B cell (primary cell): Measurements from ENCODE around the gene RRN3. TPM values are rescaled to one million over a fixed set of nuclear protein-coding genes. Genes with fewer than 3 reads are reported as not detected.
"Not testable (repeated sequence)": the region's sequence is repeated elsewhere in the genome, so short reads cannot be mapped to it uniquely, and the experiment has no call there.

Experiments used
- ATAC-seq: fragments of 200-7000 bp; cut with Tn5 transposase; one replicate; pipeline ENCODE4 v1.10.0; 2021; ENCODE audit warnings: low read depth, mild to moderate bottlenecking, moderate number of reproducible peaks, moderate library complexity
- CTCF ChIA-PET: fragments of 350-600 bp; sonication (Branson Sonifier 250); formaldehyde crosslinking; loops from one replicate; lab custom pipeline; 2021; ENCODE audit warnings: antibody characterized with exemption, inconsistent platforms; lab: Charles Lee
- POLR2A ChIA-PET: fragments of 350-600 bp; sonication (Branson Sonifier 250); formaldehyde crosslinking; loops from one replicate; lab custom pipeline; 2021; ENCODE audit warnings: antibody characterized with exemption; lab: Charles Lee
- DNase-seq: peaks from one replicate; pipeline ENCODE4 v3.0.0; 2013
- H2AFZ ChIP-seq: 2 replicates; pipeline ENCODE4 v1.6.1; 2012; ENCODE audit warnings: mild to moderate bottlenecking, low read depth, low read length; ENCODE audit not compliant: insufficient read depth, poor library complexity, severe bottlenecking
- H3K27ac ChIP-seq, 2 donors: 1 replicate in 1 of 2; 2 replicates in 1 of 2; pipeline ENCODE4 v1.5.1; 2012 to 2013; ENCODE audit warnings: low read length in 2 of 2, mild to moderate bottlenecking in 2 of 2, moderate library complexity in 1 of 2
- H3K27me3 ChIP-seq, 4 experiments: fragments of 200-600 bp in 1 of 4; sonication (generic) in 1 of 4; replicated peaks in 1 of 4; 1 replicate in 2 of 4; 2 replicates in 2 of 4; pipeline versions ENCODE4 v1.6.1 to v1.7.0; 2013 to 2016; ENCODE audit warnings: low read length in 3 of 4, mild to moderate bottlenecking in 2 of 4, mixed read lengths in 1 of 4, moderate library complexity in 1 of 4; ENCODE audit not compliant: insufficient read depth in 4 of 4, control insufficient read depth in 3 of 4; ENCODE audit errors: control extremely low read depth in 1 of 4
- H3K36me3 ChIP-seq, 2 experiments: replicated peaks in 1 of 2; 1 replicate in 1 of 2; 2 replicates in 1 of 2; pipeline versions ENCODE4 v1.6.1 to v1.7.1; 2013; ENCODE audit warnings: low read length in 1 of 2; ENCODE audit not compliant: insufficient read depth in 2 of 2, control insufficient read depth in 1 of 2; ENCODE audit errors: control extremely low read depth in 1 of 2, extremely low read depth in 1 of 2
- H3K4me1 ChIP-seq, 2 donors: fragments of 200-600 bp in 1 of 2; sonication (generic) in 1 of 2; 1 replicate in 1 of 2; 2 replicates in 1 of 2; pipeline versions ENCODE4 v1.5.1 to v1.6.1; 2013 to 2017; ENCODE audit warnings: low read length in 2 of 2; ENCODE audit not compliant: control insufficient read depth in 2 of 2, insufficient read depth in 2 of 2
- H3K4me2 ChIP-seq: replicated peaks from 2 replicates; pipeline ENCODE3; 2012; ENCODE audit warnings: mild to moderate bottlenecking, low read depth, low read length; ENCODE audit not compliant: poor library complexity, severe bottlenecking
- H3K4me3 ChIP-seq, 5 experiments: fragments of 200-600 bp in 1 of 5; sonication (generic) in 1 of 5; 1 replicate in 3 of 5; 2 replicates in 2 of 5; pipeline versions ENCODE4 v1.5.1 to v1.7.0; 2011 to 2016; ENCODE audit warnings: low read length in 4 of 5, mild to moderate bottlenecking in 4 of 5, low read depth in 2 of 5, control low read depth in 1 of 5, moderate library complexity in 1 of 5; ENCODE audit not compliant: insufficient read depth in 1 of 5; ENCODE audit errors: control extremely low read depth in 1 of 5, extremely low read depth in 1 of 5
- H3K79me2 ChIP-seq: fragments of 200-600 bp; sonication (generic); one replicate; pipeline ENCODE4 v1.6.0; 2016; ENCODE audit warnings: low read length; ENCODE audit not compliant: control insufficient read depth, insufficient read depth
- H3K9ac ChIP-seq: fragments of 200-600 bp; sonication (generic); 2 replicates; pipeline ENCODE4 v1.6.1; 2017; ENCODE audit warnings: mild to moderate bottlenecking, low read length, moderate library complexity
- H3K9me3 ChIP-seq, 3 donors: one replicate each; pipeline versions ENCODE4 v1.6.1 to v1.7.1; 2013; ENCODE audit warnings: low read length in 2 of 3; ENCODE audit not compliant: control insufficient read depth in 2 of 3, insufficient read depth in 1 of 3; ENCODE audit errors: control extremely low read depth in 1 of 3
- H4K20me1 ChIP-seq: 2 replicates; pipeline ENCODE4 v1.6.0; 2012; ENCODE audit warnings: mild to moderate bottlenecking, low read length; ENCODE audit not compliant: insufficient read depth, control insufficient read depth, poor library complexity, severe bottlenecking
- H3K27ac Mint-ChIP-seq: one replicate; pipeline ENCODE4 v1.8.0; 2021; ENCODE audit warnings: mixed read lengths
- H3K27me3 Mint-ChIP-seq: one replicate; pipeline ENCODE4 v1.8.0; 2021; ENCODE audit warnings: mixed read lengths
- H3K4me1 Mint-ChIP-seq: one replicate; pipeline ENCODE4 v1.8.0; 2021; ENCODE audit warnings: mixed read lengths
- H3K4me3 Mint-ChIP-seq: one replicate; pipeline ENCODE4 v1.8.0; 2021; ENCODE audit warnings: mixed read lengths
- H3K9me3 Mint-ChIP-seq: one replicate; pipeline ENCODE4 v1.8.0; 2022; ENCODE audit warnings: mixed read lengths; ENCODE audit not compliant: insufficient read depth
- WGBS: methylation state at CpG from one replicate; pipeline ENCODE4 v1.1.5; 2013; ENCODE audit warnings: missing lambda C conversion rate; ENCODE audit not compliant: insufficient coverage; 5-methylcytosine and 5-hydroxymethylcytosine counted together
- intact Hi-C: fragments of 100-400 bp; cut with micrococcal nuclease; formaldehyde crosslinking; loops from one replicate; pipeline ENCODE4 v1.10.0; 2022
- polyA plus RNA-seq: library from polyadenylated mRNA; depleted of rRNA; stranded (reverse); fragments of >200 nt; gene quantifications from 2 replicates; pipeline ENCODE4 v1.2.3, GENCODE V29; 2012
- total RNA-seq, 2 donors: library from RNA; stranded (reverse); fragments of 120-200 nt in 1 of 2; gene quantifications; 1 replicate in 1 of 2; 2 replicates in 1 of 2; pipeline versions ENCODE4 v1.2.3 to v1.2.4, GENCODE V29; 2013 to 2022

Gene RRN3
- total and polyA plus RNA-seq, 2 donors (not counting 1 experiment from before 2014, with no cell fraction given): 11.7 to 34.6 TPM

DNA sequence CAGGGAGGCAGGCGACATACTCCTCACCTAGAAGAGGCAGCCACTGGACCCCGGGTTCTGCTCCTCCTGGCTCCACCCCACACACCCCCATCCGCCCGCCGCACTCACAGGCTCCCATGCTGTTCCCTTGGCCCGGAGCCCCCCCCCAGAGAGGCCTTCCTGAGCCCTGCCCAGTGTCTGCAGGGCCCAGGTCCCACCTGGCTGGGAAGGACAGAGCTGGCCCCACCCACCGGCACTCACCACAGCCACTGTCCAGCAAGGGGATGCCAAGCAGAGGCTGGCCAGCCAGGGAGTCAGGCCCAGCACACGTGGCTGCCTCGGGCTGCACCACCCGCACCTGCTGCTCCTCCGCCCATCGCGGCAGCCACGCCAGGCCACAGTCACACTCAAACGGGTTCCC is 43.4 kb upstream of the RRN3 start:
- H2AFZ ChIP-seq, H3K4me1 Mint-ChIP-seq, intact Hi-C loops, H3K27ac Mint-ChIP-seq, H3K9ac ChIP-seq, H3K27me3 Mint-ChIP-seq, H3K36me3 ChIP-seq, H3K4me2 ChIP-seq, H3K79me2 ChIP-seq, H3K4me3 Mint-ChIP-seq, POLR2A ChIA-PET, H3K4me1 ChIP-seq, H3K27ac ChIP-seq, DNase-seq, H3K4me3 ChIP-seq, H3K9me3 Mint-ChIP-seq, CTCF ChIA-PET, ATAC-seq, H3K27me3 ChIP-seq, H3K9me3 ChIP-seq, H4K20me1 ChIP-seq: not testable (repeated sequence)
- WGBS: 87% methylated on average over 3 of the region's 15 CpGs

DNA sequence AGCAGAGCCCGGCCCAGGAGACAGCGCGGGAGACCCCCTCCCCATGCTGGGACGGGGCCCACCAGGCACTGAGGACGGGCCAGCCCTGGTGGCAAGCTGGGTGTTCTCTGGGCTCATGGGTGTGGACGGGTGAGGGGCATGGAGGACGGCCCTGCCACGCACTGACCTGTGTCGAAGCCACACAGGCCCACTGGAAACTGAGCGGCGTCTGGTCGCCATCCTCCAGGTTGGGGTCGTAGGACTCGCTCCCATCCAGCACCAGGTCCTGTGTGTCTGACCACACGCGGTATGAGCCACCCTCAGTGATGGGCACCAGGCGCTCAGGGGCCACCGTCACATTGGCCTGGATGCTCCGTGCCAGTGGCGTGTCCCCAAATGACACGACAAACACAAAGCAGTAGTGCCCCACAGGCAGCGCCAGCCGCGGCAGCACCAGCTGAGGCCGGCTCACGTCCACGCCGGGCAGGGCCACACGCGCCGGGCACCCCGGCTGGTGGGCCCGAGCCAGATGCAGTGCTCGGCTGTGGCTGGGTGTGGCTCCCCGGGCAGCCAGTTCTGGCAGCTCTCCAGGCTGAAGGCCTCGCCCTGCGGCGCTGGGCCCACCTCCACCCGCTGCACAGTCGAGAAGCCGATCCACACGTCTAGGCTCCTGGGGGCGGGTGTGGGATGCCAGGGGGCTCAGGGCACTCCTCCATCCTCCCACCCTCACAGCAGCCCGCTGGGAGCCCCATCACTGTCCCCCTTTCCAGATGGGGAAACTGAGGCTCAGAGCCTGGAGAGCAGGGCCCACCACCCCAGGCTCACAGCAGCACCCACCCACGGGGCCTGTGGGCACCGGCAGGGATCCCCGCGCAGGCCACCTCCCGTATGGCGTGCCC is 41.6 kb upstream of the RRN3 start:
- H3K4me3 ChIP-seq, H3K4me1 Mint-ChIP-seq, H3K27me3 Mint-ChIP-seq, H4K20me1 ChIP-seq, H3K9me3 Mint-ChIP-seq, ATAC-seq, H2AFZ ChIP-seq, POLR2A ChIA-PET, H3K9ac ChIP-seq, DNase-seq, H3K4me3 Mint-ChIP-seq, H3K79me2 ChIP-seq, H3K27ac Mint-ChIP-seq, H3K9me3 ChIP-seq, H3K27ac ChIP-seq, H3K4me1 ChIP-seq, H3K4me2 ChIP-seq, CTCF ChIA-PET, intact Hi-C loops, H3K36me3 ChIP-seq, H3K27me3 ChIP-seq: not testable (repeated sequence)
- WGBS: 96% methylated on average over 24 of the region's 50 CpGs

DNA sequence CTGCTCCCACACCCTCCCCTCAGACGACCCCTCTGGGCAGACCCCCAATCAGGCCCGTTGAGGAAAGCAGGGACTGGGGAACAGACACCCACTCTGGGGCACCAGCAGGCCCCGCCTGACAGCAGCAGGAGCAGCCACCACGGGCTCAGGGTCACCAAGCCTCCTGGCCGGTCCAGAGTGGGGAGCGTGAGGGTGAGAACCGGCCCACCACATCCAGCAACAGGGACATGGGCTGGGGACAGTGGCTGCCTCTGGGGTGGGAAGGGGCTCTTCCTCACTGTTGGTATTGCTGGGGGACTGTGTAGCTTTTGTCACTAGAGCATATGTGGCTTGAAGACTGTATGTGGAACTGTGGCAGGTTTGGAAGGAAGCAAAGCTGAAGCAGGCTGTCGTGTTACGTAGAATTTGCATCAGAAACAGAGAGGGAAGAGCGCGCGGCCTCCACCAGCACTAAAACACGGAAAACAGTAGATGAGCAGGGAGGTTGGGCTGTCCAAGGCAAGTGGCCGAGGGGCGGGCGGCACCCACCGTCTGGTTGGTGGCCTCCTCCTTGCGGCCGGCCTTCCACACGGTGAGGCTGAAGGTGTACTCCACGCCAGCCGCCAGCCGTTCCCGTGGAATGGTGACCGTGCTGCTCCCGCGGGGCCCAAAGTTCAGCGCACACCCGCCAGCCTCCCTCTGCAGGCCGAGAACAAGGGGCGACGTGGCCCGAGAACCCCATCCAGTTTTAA is 40.8 kb upstream of the RRN3 start:
- WGBS: 100% methylated on average over 2 of the region's 33 CpGs
- ATAC-seq, H2AFZ ChIP-seq, intact Hi-C loops, H3K79me2 ChIP-seq, H3K9me3 ChIP-seq, H3K27me3 ChIP-seq, H3K4me1 ChIP-seq, H4K20me1 ChIP-seq, CTCF ChIA-PET, H3K36me3 ChIP-seq, H3K4me2 ChIP-seq, POLR2A ChIA-PET, H3K4me3 ChIP-seq, H3K4me1 Mint-ChIP-seq, H3K9ac ChIP-seq, H3K27ac Mint-ChIP-seq, DNase-seq, H3K9me3 Mint-ChIP-seq, H3K4me3 Mint-ChIP-seq, H3K27me3 Mint-ChIP-seq, H3K27ac ChIP-seq: not testable (repeated sequence)

DNA sequence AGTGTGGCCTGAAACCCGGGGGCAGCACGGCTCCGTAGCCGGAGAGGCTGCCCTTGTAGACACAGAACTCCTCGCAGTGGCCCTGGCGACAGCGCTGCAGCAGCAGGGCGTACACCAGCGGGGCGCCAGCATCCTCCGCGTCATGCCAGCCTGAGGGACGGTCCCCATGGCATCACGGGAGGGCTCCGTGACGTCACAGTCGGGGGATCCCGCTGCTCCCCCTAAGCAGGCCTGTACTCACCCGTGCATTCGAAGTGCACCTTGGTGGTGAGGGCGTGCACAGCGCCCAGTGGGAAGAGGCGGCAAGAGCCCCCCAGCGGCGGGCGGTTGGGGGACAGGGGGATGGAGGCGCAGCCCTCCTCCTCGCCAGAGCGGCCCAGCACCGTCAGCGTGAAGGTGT is 39.5 kb upstream of the RRN3 start:
- ATAC-seq, H3K4me3 ChIP-seq, H3K4me3 Mint-ChIP-seq, DNase-seq, H3K27me3 Mint-ChIP-seq, H3K36me3 ChIP-seq, H3K27ac Mint-ChIP-seq, H3K9me3 Mint-ChIP-seq, H2AFZ ChIP-seq, H4K20me1 ChIP-seq, H3K9me3 ChIP-seq, H3K27me3 ChIP-seq, CTCF ChIA-PET, H3K4me1 ChIP-seq, intact Hi-C loops, H3K79me2 ChIP-seq, H3K27ac ChIP-seq, POLR2A ChIA-PET, H3K9ac ChIP-seq, H3K4me2 ChIP-seq, H3K4me1 Mint-ChIP-seq: not testable (repeated sequence)
- 97% methylated on average over 9 of the region's 31 CpGs for WGBS
